NCI-H1694 treated with DMSO at 0.1 percent for 48 hours (cell line): ENCODE results near the gene PKNOX2.

Experiments used
- DNase-seq: peaks from one replicate; lab custom pipeline; 2025; lab: John Stamatoyannopoulos, UW

Gene PKNOX2

GRCh38 chr11:125382314-125382791 is 217.8 kb downstream of the PKNOX2 start:
- no peak for DNase-seq

GRCh38 chr11:125382822-125383221 is 218.3 kb downstream of the PKNOX2 start:
- DNase-seq, result no peak

GRCh38 chr11:125384825-125385224 is 220.3 kb downstream of the PKNOX2 start:
- no peak for DNase-seq

GRCh38 chr11:125387901-125388300 is 223.3 kb downstream of the PKNOX2 start:
- DNase-seq, result no peak

- peak; percentile 34 for DNase-seq
Measured at GRCh38 chr11:125388611-125389010, 224.1 kb downstream of the PKNOX2 start.

- no peak for DNase-seq
Measured at GRCh38 chr11:125389339-125390166, 225.0 kb downstream of the PKNOX2 start.

- DNase-seq, result no peak
Measured at GRCh38 chr11:125390946-125391345, 226.4 kb downstream of the PKNOX2 start.

- no peak for DNase-seq
Measured at GRCh38 chr11:125393331-125393730, 228.8 kb downstream of the PKNOX2 start.

GRCh38 chr11:125394296-125394695 is 229.7 kb downstream of the PKNOX2 start:
- no peak for DNase-seq

- no peak for DNase-seq
Measured at GRCh38 chr11:125397421-125397820, 232.9 kb downstream of the PKNOX2 start.

GRCh38 chr11:125398475-125398874 is 233.9 kb downstream of the PKNOX2 start:
- no peak for DNase-seq

GRCh38 chr11:125398994-125399640 is 234.6 kb downstream of the PKNOX2 start:
- DNase-seq, result no peak

- no peak for DNase-seq
Measured at GRCh38 chr11:125399945-125400344, 235.4 kb downstream of the PKNOX2 start.

- DNase-seq, result no peak
Measured at GRCh38 chr11:125401235-125401634, 236.7 kb downstream of the PKNOX2 start.

GRCh38 chr11:125401746-125402145 is 237.2 kb downstream of the PKNOX2 start:
- no peak for DNase-seq

GRCh38 chr11:125402435-125402834 is 237.9 kb downstream of the PKNOX2 start:
- no peak for DNase-seq

- DNase-seq, result no peak
Measured at GRCh38 chr11:125404157-125404810, 239.7 kb downstream of the PKNOX2 start.

GRCh38 chr11:125404811-125405790 is 240.6 kb downstream of the PKNOX2 start:
- DNase-seq, result no peak

GRCh38 chr11:125407046-125407445 is 242.5 kb downstream of the PKNOX2 start:
- no peak for DNase-seq

- DNase-seq, result no peak
Measured at GRCh38 chr11:125408311-125408711, 243.8 kb downstream of the PKNOX2 start.

GRCh38 chr11:125410091-125410490 is 245.5 kb downstream of the PKNOX2 start:
- no peak for DNase-seq

GRCh38 chr11:125412177-125412496 is 247.6 kb downstream of the PKNOX2 start:
- no peak for DNase-seq
